Measurements from ENCODE around the gene AS3MT.

AS3MT gene

DNA sequence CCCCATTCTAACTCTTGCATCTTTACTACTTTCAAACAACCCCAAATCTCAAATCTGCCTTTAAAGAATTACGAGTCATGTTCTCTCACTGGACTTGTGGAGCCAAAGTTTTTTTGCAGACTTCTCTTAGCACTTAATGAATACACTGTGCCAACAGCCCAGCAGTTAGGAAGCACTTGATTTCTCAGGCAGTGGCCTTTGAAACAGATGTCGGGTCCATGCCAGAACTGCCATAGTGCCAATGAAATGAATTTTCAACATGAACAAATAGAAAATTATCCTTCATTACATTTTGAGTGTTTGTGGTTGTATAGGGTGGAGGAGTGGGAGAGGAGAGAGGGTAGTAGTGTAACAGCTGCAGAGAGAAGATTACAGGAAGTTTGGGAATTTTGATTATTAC is 9.4 kb upstream of the AS3MT start:
- H3K79me2 ChIP-seq (ENCODE audit: low read length) = peaks cover 19% of the 10 kb centered on the region
- no peak overlapping the region for H3K4me2 ChIP-seq (ENCODE audit: low read depth, low read length)
- no peaks in the 10 kb centered on the region for H3K36me3 ChIP-seq (replicated peaks; ENCODE audit: insufficient read depth, low read length)
- H3K9me3 ChIP-seq (replicated peaks; ENCODE audit: insufficient read depth, low read length) = no peaks in the 10 kb centered on the region
- H3F3A ChIP-seq (ENCODE audit: insufficient read depth, low read length) = no peaks in the 10 kb centered on the region
- H3K4me1 ChIP-seq (ENCODE audit: low read length) = no peaks in the 10 kb centered on the region
- H4K20me1 ChIP-seq (ENCODE audit: insufficient read depth, low read length) = no peaks in the 10 kb centered on the region
- H3K9ac ChIP-seq (ENCODE audit: low read length) = no peak overlapping the region
- TF ChIP-seq, protein P1, sequence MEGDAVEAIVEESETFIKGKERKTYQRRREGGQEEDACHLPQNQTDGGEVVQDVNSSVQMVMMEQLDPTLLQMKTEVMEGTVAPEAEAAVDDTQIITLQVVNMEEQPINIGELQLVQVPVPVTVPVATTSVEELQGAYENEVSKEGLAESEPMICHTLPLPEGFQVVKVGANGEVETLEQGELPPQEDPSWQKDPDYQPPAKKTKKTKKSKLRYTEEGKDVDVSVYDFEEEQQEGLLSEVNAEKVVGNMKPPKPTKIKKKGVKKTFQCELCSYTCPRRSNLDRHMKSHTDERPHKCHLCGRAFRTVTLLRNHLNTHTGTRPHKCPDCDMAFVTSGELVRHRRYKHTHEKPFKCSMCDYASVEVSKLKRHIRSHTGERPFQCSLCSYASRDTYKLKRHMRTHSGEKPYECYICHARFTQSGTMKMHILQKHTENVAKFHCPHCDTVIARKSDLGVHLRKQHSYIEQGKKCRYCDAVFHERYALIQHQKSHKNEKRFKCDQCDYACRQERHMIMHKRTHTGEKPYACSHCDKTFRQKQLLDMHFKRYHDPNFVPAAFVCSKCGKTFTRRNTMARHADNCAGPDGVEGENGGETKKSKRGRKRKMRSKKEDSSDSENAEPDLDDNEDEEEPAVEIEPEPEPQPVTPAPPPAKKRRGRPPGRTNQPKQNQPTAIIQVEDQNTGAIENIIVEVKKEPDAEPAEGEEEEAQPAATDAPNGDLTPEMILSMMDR (IDR thresholded peaks at IDR 0.05; ENCODE audit: low read length) = no peak
- TF ChIP-seq EZH2 (optimal IDR thresholded peaks at IDR 0.05; ENCODE audit: low read depth, low read length) = no peak
- TF ChIP-seq EZH2phosphoT487 (IDR thresholded peaks at IDR 0.05; ENCODE audit: low read length) = no peak
- H3K27me3 ChIP-seq (replicated peaks; ENCODE audit: insufficient read depth, low read length) = no peaks in the 10 kb centered on the region
- H3K9me2 ChIP-seq (replicated peaks; ENCODE audit: insufficient read depth, low read length) = no peaks in the 10 kb centered on the region
- no peak overlapping the region for H3K27ac ChIP-seq (ENCODE audit: low read length)
- no peak for DNase-seq
- no peak overlapping the region for H3K4me3 ChIP-seq (ENCODE audit: low read length)
- H2AFZ ChIP-seq (ENCODE audit: low read length) = no peak overlapping the region

DNA sequence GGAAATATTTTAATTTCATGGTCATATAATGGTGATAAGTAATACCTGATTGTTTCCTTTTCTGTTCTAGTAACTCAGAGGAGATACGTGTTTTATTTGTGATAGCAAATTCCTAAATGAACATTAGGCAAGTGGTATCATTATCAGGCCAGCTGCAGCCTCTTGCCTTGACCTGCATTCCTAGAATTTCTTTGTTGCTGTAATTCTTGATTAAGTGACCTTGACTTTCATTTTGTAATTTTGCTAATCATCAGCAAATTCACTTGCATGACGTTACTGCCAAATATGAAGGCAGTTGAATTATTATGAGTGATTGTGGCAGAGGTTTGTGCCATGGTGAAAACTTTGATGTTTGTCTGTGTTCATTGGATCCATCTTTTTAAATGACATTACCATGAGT is 5.6 kb upstream of the AS3MT start:
- TF ChIP-seq, protein P1 (IDR thresholded peaks at IDR 0.05; ENCODE audit: low read length) = no peak
- TF ChIP-seq EZH2phosphoT487 (IDR thresholded peaks at IDR 0.05; ENCODE audit: low read length) = no peak
- TF ChIP-seq EZH2 (optimal IDR thresholded peaks at IDR 0.05; ENCODE audit: low read depth, low read length) = no peak
- Histone ChIP-seq H3K36me3 (replicated peaks; ENCODE audit: insufficient read depth, low read length) (no peaks in the 10 kb centered on the region), H3K27ac (ENCODE audit: low read length) (no peak overlapping the region), H3K4me2 (ENCODE audit: low read depth, low read length) (no peak overlapping the region), H3K4me3 (ENCODE audit: low read length) (no peak overlapping the region), H3F3A (ENCODE audit: insufficient read depth, low read length) (no peaks in the 10 kb centered on the region), H3K9ac (ENCODE audit: low read length) (no peak overlapping the region), H4K20me1 (ENCODE audit: insufficient read depth, low read length) (no peaks in the 10 kb centered on the region), H3K9me3 (replicated peaks; ENCODE audit: insufficient read depth, low read length) (no peaks in the 10 kb centered on the region), H2AFZ (ENCODE audit: low read length) (no peak overlapping the region), H3K4me1 (ENCODE audit: low read length) (no peaks in the 10 kb centered on the region), H3K79me2 (ENCODE audit: low read length) (no peaks in the 10 kb centered on the region), H3K27me3 (replicated peaks; ENCODE audit: insufficient read depth, low read length) (no peaks in the 10 kb centered on the region), H3K9me2 (replicated peaks; ENCODE audit: insufficient read depth, low read length) (no peaks in the 10 kb centered on the region)
- DNase-seq = no peak

DNA sequence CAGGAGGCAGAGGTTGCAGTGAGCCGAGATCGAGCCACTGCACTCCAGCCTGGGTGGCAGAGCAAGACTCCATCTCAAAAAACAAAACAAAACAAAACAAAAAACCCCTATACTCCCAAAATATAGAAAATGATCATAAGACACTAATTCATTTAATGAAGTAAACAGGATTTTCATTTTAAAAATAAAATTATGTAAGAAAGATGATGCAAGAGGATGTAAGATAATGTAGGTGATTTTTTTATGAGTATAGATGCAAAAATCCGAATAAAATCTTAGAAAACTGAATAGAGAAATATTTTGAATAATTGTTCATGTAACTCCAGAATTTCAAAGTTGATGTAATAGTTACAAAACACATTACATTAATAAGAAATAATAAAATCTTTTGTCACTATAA is 3.6 kb upstream of the AS3MT start:
- Histone ChIP-seq H2AFZ (ENCODE audit: low read length) (no peak overlapping the region), H3K79me2 (ENCODE audit: low read length) (no peaks in the 10 kb centered on the region), H3K27me3 (replicated peaks; ENCODE audit: insufficient read depth, low read length) (no peaks in the 10 kb centered on the region), H3K27ac (ENCODE audit: low read length) (no peak overlapping the region), H3K9me3 (replicated peaks; ENCODE audit: insufficient read depth, low read length) (no peaks in the 10 kb centered on the region), H3K9ac (ENCODE audit: low read length) (no peak overlapping the region), H4K20me1 (ENCODE audit: insufficient read depth, low read length) (no peaks in the 10 kb centered on the region), H3K36me3 (replicated peaks; ENCODE audit: insufficient read depth, low read length) (no peaks in the 10 kb centered on the region), H3K4me2 (ENCODE audit: low read depth, low read length) (no peak overlapping the region), H3K4me3 (ENCODE audit: low read length) (no peak overlapping the region), H3K4me1 (ENCODE audit: low read length) (no peaks in the 10 kb centered on the region), H3K9me2 (replicated peaks; ENCODE audit: insufficient read depth, low read length) (no peaks in the 10 kb centered on the region), H3F3A (ENCODE audit: insufficient read depth, low read length) (no peaks in the 10 kb centered on the region)
- TF ChIP-seq EZH2phosphoT487 (IDR thresholded peaks at IDR 0.05; ENCODE audit: low read length) (no peak), EZH2 (optimal IDR thresholded peaks at IDR 0.05; ENCODE audit: low read depth, low read length) (no peak)
- TF ChIP-seq, protein P1 (IDR thresholded peaks at IDR 0.05; ENCODE audit: low read length) = no peak
- DNase-seq = no peak

All from MM.1S (cell line).